LoVo (cell line): Measurements from ENCODE around the gene CAVIN4.

ENCODE experiments used
- DNase-seq: peaks from one replicate; pipeline ENCODE4 v3.0.0-alpha.2; 2016; ENCODE audit warnings: low spot score

The CAVIN4 gene

DNA sequence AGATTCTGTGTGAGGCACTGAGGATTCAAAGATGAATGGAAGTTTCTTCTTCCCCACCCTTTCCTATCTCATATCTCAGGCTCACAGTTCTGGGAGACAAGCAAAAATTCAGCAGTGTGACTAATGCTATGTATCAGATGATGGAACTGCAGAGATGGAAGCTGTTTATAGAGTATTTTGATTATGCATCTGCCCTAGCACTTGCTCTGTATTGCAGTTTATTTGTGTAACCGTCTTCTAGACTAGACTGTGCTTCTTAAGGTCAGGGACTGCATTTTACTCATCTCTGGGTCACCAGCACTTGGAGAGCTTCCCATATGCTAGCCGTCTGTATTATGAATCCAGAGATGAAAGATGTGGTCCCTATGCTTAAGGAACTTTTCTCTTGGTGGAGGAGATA, 12.6 kb downstream of the CAVIN4 start:
- DNase-seq = no peak

DNA sequence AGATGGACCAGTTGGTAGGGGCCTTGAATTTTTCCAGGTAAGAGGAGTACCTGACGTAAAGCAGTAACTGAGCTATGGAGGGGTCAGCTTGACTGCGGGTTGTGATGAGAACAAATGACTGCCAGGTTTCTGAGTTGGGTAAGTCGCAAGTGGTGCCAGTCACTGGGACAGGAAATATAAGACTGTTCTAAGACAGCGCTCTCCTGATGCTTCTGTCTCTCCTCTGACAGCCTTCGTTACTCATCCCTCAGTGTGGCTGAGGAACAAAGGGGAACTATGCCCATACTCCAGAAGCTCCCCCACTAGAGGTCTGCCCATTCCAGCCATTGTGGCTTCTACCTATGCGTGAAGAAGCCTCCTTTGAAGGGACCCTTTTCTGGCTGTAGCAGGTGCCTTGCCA, 13.3 kb downstream of the CAVIN4 start:
- DNase-seq = no peak

DNA sequence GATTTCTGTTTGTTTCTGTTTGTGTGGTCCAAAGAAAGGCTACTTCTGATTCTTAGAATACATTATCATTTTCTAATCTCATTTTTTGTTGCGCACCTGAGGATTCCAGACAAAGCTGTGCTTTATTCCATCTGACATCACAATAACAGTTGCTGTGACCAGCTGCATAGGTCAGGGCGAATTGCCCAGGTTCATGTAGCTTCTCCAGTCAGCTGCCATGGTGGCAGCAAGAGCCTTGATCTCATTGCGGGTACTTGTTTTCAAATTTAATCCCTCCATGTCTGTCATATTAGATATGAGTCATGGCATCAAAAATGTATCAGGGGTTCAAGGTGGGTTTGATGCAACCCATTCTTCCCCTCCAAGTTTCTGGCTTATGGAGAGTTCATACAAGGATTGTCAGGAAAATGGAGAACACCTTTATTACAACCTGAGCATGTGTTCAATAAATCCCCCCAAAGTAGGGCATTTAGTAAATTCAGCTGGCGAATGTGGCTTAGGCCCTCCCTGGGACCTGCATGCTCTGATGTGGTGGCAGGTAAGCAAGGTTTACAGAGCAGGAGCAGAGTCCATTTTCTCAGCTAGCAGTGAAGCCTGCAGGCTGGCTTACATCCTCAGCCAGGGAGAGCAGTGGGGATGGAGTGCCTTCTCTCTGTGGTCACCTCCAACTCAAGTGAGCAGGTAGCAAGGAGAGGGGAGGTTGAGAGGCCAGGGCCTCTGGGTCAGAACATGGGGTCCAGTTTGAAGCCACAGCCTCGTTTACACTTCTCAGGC, 13.9 kb downstream of the CAVIN4 start:
- no peak for DNase-seq

DNA sequence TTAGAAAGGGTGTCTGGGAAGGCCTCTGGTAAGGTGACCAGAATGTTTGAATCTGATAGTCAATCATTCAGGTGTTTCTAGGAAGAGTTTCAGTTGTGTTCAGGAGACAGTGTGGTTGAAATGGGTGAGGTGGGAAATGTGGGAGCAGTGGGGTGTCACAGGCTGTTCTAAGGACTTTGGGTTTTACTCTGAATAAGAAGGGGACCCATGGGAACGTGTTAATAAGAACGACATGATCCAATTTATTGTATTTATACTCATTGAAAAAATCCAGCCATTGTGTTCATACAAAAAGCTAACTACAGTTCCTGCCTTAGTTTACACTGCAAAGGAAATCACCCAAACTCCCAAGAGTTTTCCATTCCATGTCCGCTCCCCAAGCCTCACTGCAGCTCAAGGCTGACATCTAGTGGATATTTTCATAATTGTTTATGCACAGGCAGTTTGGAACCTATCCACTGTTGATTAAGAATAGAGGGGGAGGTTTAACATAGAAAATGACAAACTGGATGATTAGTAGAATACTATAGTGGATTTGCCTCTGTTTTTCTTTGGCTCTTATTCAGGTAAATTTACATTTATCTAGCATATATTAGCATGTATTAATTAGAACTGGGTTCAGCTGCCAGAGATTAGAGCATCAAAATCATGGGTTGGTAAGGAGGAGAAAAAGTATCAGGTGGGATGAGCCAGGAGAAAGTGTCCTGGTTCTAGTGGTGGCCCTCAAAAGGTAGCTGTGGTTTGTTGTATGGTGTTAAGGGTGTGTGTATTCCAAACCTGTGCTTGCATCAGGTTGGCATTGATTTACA, 17.7 kb downstream of the CAVIN4 start:
- DNase-seq = peak; percentile 62

DNA sequence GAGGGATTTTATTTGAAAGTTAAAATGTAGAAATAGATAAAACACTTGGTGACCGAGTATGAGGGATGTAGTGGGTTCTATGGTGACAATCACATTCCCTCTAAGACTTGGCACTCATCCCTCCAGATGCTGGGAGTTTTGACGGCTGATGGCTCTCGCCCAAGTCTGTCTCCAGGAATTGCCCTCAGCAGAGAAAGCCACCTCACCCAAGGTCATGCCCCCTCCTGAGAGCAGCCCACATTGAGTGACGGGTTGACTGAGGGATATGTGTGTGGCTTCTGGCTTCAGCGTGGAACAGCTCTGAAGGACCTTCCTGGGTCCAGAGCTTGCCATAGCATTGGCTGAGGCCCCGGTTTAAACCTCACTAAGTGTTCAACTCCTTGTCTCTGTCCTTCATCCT, 19.4 kb downstream of the CAVIN4 start:
- no peak for DNase-seq

DNA sequence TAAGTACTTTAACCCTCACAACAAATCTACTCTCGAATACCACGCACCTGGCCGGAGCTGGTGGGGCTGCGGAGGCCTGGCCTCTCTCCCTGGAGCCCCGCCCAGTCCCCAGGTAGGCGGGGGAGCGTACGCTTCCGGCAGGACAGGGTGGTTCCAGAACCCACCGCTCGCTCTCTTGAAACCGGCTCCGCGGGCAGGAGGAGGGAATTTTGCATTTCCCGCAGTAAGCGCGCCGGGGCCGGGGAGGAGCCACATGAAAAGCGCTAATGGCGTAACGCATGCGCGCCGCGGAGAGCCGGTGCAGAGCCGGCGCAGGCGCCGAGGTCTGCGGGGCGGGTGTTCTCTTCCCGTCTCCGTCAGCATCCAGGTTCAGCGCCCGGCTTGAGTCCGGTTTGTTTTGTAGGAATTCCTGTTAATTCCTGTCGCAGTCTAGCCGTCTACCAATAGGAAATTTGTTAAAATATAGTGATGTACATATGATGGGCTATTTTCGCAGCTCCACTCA, 20.8 kb downstream of the CAVIN4 start:
- peak; percentile 89 for DNase-seq

DNA sequence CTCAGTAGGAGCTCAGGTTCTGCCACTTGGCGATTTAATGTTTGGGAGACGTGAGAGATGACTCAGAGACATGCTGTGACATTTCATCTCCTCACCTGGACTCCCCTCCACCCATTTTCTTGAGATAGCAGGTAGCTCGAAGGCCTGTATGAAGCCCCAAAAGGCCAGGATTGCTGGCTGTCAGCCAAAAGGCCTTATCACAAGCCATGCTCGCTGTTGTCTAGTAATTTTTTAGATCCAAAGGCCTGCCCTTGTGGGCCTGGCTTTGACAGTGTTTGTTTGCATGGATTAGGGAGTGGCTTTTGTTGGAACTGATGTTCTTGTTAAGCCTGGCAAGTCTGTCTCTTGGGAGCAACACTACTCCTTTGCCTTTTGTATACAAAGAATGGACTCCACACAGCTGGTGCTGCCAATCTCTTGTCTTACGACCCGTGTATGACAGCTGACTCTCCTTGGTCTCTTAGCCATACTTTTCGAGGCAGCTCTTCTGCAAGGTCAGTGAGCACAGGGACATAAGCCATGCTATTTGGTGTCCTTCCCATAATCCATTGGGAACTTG, 22.7 kb downstream of the CAVIN4 start:
- DNase-seq = no peak

DNA sequence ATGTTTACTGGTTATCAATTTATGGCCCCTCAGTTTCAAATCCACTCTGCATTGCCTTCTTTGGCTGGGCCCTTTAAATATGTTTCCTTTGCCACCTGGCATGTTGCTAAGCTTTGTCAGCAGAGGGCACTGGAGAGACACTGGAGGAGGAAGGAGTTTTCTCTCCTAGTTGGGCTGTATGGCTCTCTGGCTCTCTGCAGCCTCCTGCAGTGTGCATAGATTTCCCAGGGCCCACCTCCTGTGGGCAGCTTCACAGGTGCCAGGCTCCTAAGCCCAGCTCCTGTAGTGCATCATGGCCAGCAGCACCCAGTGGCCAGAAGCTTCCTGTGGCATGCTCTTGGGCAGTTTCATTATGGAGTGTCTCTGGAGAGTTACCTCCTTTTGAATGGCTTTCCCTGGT, 23.3 kb downstream of the CAVIN4 start:
- DNase-seq = peak; percentile 49

DNA sequence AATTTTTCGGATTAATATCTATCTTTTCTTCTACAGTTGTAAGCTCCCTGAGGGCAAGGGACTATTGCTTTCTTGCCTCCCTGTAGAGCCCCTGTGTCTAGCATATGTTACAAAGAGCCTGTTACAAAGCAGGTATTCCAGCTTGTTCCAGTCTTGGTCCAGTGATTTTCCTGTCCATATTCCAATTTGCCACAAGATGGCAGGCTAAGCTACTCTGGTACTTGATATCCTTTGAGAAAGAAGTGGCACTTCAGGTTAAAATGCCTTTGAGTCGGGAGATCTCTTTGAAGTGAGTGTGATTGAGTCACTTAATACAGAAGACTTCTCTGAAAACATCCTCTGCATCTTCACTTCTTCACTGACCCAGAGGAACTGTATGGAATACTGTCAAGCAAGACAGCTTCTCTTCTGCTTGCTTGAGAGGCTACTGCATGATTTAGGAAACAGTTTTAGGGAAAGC, 24.5 kb downstream of the CAVIN4 start:
- DNase-seq = peak; percentile 54

DNA sequence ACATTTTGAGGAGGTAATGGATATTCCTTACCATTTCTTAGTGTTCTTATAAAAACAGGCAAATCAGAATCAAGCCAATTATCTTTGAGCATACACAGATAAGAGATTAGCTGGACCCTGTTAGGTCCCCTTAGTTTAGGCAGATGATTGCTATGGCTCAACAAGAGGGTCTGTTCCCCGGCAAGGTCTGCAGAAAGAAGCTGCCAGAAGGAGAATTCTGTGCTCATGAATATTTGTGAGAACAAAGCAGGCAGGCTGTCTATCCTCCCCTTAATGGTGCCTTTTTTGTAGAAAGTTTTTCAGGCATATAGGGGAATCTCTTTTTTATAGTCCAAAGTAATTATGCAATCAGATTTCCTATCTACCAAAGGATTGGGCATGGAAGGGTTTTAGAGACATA, 27.5 kb downstream of the CAVIN4 start:
- DNase-seq = no peak

DNA sequence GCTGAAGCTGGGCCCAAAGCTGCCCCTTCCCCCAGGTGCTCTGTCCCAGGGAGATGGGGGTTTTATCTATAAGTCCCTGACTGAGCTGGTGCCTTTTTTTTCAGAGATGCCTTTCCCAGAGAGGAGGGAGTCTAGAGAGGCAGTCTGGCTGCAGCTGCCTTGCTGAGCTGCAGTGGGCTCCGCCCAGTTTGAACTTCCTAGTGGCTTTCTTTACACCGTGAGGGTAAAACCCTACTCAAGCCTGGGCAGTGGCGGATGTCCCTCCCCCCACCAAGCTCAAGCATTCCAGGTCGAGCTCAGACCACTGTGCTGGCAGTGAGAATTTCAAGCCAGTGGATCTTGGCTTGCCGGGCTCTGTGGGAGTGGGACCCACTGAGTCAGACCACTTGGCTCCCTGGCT, 41.3 kb downstream of the CAVIN4 start:
- DNase-seq = no peak

DNA sequence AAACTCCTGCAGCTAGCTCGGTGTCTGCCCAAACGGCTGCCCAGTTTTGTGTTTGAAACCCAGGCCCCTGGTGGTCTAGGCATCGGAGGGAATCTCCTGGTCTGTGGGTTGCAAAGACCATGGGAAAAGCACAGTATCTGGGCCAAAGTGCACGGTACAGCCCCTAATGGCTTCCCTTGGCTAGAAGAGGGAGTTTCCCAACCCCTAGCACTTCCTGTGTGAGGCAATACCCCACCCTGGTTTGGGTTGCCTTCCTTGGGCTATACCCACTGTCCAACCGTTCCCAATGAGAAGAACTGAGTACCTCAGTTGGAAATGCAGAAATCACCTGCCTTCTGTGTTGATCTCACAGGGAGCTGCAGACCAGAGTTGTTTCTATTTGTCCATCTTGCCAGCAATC, 41.8 kb downstream of the CAVIN4 start:
- no peak for DNase-seq

DNA sequence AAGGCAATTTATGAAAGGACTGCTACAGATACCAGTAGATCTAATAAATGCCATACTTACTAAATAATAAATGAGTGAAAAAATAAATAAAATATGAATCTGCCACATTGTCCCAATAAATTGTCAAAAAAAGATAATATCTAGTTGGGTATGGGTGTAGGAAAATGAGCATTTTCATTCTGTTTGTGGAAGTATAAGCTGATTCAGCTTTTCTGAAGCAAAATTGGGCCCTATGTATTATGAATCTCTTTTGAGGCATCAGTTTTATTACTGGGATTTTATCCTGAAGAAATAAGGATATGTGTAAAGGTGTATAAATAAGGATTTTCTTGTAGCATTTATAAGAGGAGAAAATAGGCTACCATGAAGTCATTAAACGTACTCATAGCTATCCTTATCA, 46.1 kb downstream of the CAVIN4 start:
- DNase-seq = no peak

DNA sequence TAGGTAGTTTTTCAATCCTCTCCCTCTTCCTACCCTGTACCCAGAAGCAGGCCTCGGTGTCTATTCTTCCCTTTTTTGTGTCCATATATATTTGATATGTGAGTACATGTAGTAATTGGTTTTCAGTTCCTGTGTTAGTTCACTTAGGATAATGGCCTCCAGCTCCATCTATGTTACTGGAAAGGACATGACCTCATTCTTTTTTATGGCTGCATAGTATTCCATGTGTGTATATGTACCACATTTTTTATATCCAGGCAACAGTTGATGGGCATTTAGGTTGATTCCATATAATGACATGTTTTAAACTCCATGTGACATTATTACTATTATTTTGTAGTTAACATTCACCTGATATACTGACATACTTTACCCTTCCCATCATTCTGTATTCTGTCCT, 49.1 kb downstream of the CAVIN4 start:
- no peak for DNase-seq

DNA sequence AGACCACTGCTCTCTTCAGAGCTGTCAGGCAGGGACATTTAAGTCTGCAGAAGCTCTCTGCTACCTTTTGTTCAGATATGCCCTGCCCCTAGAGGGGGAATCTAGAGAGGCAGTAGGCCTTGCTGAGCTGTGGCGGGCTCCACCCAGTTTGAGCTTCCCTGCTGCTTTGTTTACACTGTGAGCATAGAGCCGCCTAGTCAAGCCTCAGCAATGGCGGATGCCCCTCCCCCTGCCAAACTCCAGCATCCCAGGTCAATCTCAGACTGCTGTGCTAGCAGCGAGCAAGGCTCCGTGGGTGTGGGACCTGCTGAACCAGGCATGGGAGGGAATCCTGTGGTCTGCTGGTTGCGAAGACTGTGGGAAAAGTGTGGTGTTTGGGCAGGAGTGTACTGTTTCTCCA, 59.9 kb downstream of the CAVIN4 start:
- no peak for DNase-seq
